Endodermal cell (in vitro differentiated cells): ENCODE results near the gene MYOF. TPM values are rescaled to one million over a fixed set of nuclear protein-coding genes. Genes with fewer than 3 reads are reported as not detected.

Source experiments
- DNase-seq: peaks from one replicate; pipeline ENCODE4 v3.0.0-alpha.2; 2017
- H3K27ac ChIP-seq: 2 replicates; pipeline ENCODE4 v1.5.1; 2013; ENCODE audit warnings: mild to moderate bottlenecking, low read depth, low read length, moderate library complexity
- H3K27me3 ChIP-seq: 2 replicates; pipeline ENCODE4 v1.6.1; 2013; ENCODE audit warnings: mild to moderate bottlenecking, low read length, moderate library complexity; ENCODE audit not compliant: insufficient read depth, control insufficient read depth, poor library complexity, severe bottlenecking
- H3K36me3 ChIP-seq: 2 replicates; pipeline ENCODE4 v1.7.0; 2013; ENCODE audit warnings: mild to moderate bottlenecking, low read length, moderate library complexity; ENCODE audit not compliant: control insufficient read depth, insufficient read depth
- H3K4me1 ChIP-seq: one replicate; pipeline ENCODE4 v1.7.0; 2013; ENCODE audit warnings: low read length; ENCODE audit not compliant: control insufficient read depth, insufficient read depth
- H3K4me3 ChIP-seq: 2 replicates; pipeline ENCODE4 v1.5.1; 2013; ENCODE audit warnings: mild to moderate bottlenecking, low read length, moderate library complexity
- H3K9ac ChIP-seq: 2 replicates; pipeline ENCODE4 v1.6.1; 2013; ENCODE audit warnings: mild to moderate bottlenecking, low read length, moderate library complexity; ENCODE audit not compliant: poor library complexity, severe bottlenecking; ENCODE audit errors: extremely low read depth
- H3K9me3 ChIP-seq: 2 replicates; pipeline ENCODE4 v1.6.1; 2013; ENCODE audit warnings: mild to moderate bottlenecking, low read length, moderate library complexity; ENCODE audit not compliant: control insufficient read depth
- H3K27ac Mint-ChIP-seq: 2 replicates; pipeline ENCODE4 v1.8.0; 2020; ENCODE audit warnings: mixed read lengths
- H3K27me3 Mint-ChIP-seq: 2 replicates; pipeline ENCODE4 v1.8.0; 2021; ENCODE audit warnings: mild to moderate bottlenecking, mixed read lengths; ENCODE audit not compliant: insufficient read depth
- H3K36me3 Mint-ChIP-seq: 2 replicates; pipeline ENCODE4 v1.8.0; 2020; ENCODE audit warnings: low read depth, mixed read lengths
- H3K4me1 Mint-ChIP-seq: 2 replicates; pipeline ENCODE4 v1.8.0; 2020; ENCODE audit warnings: mixed read lengths
- H3K4me3 Mint-ChIP-seq: 2 replicates; pipeline ENCODE4 v1.8.0; 2020; ENCODE audit warnings: mild to moderate bottlenecking, moderate library complexity, mixed read lengths
- H3K9me3 Mint-ChIP-seq: 2 replicates; pipeline ENCODE4 v1.8.0; 2020; ENCODE audit warnings: mild to moderate bottlenecking, mixed read lengths
- CTCF ChIP-seq: fragments of 200-600 bp; sonication (generic); conservative IDR thresholded peaks from 2 replicates; pipeline ENCODE4 v1.5.0; 2021; ENCODE audit warnings: antibody characterized with exemption, mild to moderate bottlenecking
- WGBS, 2 experiments: methylation state at CpG; one replicate each; pipeline versions ENCODE4 v1.1.5 to v1.1.7; 2013; ENCODE audit warnings: missing lambda C conversion rate in 2 of 2, mixed read lengths in 1 of 2; ENCODE audit not compliant: insufficient coverage in 1 of 2, insufficient read length in 1 of 2; 5-methylcytosine and 5-hydroxymethylcytosine counted together
- total RNA-seq, 2 donors: library from RNA; stranded (reverse); fragmentation: NEBNext Ultra II Directional in 1 of 2; extraction: Animal tissue kit (Norgen Biotek cat#: 25700) in 1 of 2; gene quantifications; 2 replicates in 1 of 2; 3 replicates in 1 of 2; pipeline ENCODE4 v1.2.1, GENCODE V29; 2021

MYOF gene
- total RNA-seq, 2 donors from 2014 or later: 37.4 to 93.8 TPM

GRCh38 chr10:93461109-93461806 is 20.9 kb downstream of the MYOF start:
- TF ChIP-seq CTCF: no peak
- Histone ChIP-seq H3K9ac (no peak overlapping the region), H3K9me3 (no peaks in the 10 kb centered on the region), H3K27ac (no peak overlapping the region), H3K36me3 (peaks cover 7% of the 10 kb centered on the region), H3K4me1 (peaks cover 3% of the 10 kb centered on the region), H3K27me3 (no peaks in the 10 kb centered on the region), H3K4me3 (no peak overlapping the region)
- peak overlapping the region; percentile 19 for H3K27ac Mint-ChIP-seq
- peaks cover 20% of the 10 kb centered on the region for H3K36me3 Mint-ChIP-seq
- WGBS, 2 experiments: 68 to 86% methylated on average over 2 to 4 of the region's 4 CpGs
- no peak overlapping the region for H3K4me3 Mint-ChIP-seq
- no peaks in the 10 kb centered on the region for H3K9me3 Mint-ChIP-seq
- no peak for DNase-seq
- H3K4me1 Mint-ChIP-seq: peaks cover 39% of the 10 kb centered on the region
- no peaks in the 10 kb centered on the region for H3K27me3 Mint-ChIP-seq

- Histone ChIP-seq H3K27ac (no peak overlapping the region), H3K36me3 (peaks cover 5% of the 10 kb centered on the region), H3K4me3 (no peak overlapping the region), H3K4me1 (peaks cover 5% of the 10 kb centered on the region), H3K9ac (no peak overlapping the region), H3K27me3 (no peaks in the 10 kb centered on the region), H3K9me3 (no peaks in the 10 kb centered on the region)
- DNase-seq: no peak
- 76% methylated on average over 3 of the region's 3 CpGs; no CpG with 5 or more reads in 1 of the 2 experiments for WGBS, 2 experiments
- no peak for TF ChIP-seq CTCF
- Mint-ChIP-seq H3K36me3 (peaks cover 20% of the 10 kb centered on the region), H3K27me3 (no peaks in the 10 kb centered on the region), H3K4me3 (no peak overlapping the region), H3K9me3 (no peaks in the 10 kb centered on the region), H3K4me1 (peaks cover 47% of the 10 kb centered on the region), H3K27ac (peak overlapping the region; percentile 58)
Observed at GRCh38 chr10:93459466-93459865, 22.7 kb downstream of the MYOF start.

- peaks cover 47% of the 10 kb centered on the region for H3K4me1 Mint-ChIP-seq
- peaks cover 5% of the 10 kb centered on the region for H3K4me1 ChIP-seq
- H3K9me3 ChIP-seq: no peaks in the 10 kb centered on the region
- H3K36me3 ChIP-seq: peaks cover 11% of the 10 kb centered on the region
- peak overlapping the region; percentile 13 for H3K9ac ChIP-seq
- DNase-seq: peak; percentile 90
- H3K4me3 ChIP-seq: no peak overlapping the region
- no peaks in the 10 kb centered on the region for H3K9me3 Mint-ChIP-seq
- no peaks in the 10 kb centered on the region for H3K27me3 ChIP-seq
- H3K36me3 Mint-ChIP-seq: peaks cover 20% of the 10 kb centered on the region
- no peak for TF ChIP-seq CTCF
- H3K27ac Mint-ChIP-seq: peak overlapping the region; percentile 96
- no peaks in the 10 kb centered on the region for H3K27me3 Mint-ChIP-seq
- H3K27ac ChIP-seq: peak overlapping the region; percentile 39
- 48 to 55% methylated on average over 5 to 6 of the region's 6 CpGs for WGBS, 2 experiments
- no peak overlapping the region for H3K4me3 Mint-ChIP-seq
Observed at GRCh38 chr10:93458821-93459257, 23.3 kb downstream of the MYOF start.
